DND-41 (cell line): ENCODE data around the gene HCN3.
"Not testable (repeated sequence)": the region's sequence is repeated elsewhere in the genome, so short reads cannot be mapped to it uniquely, and the experiment has no call there.

Experiments
- ATAC-seq: fragments of 200-7000 bp; cut with Tn5 transposase; 3 replicates; pipeline ENCODE4 v1.9.1; 2021; ENCODE audit warnings: low read depth; ENCODE audit not compliant: insufficient read depth
- DNase-seq: peaks from one replicate; pipeline ENCODE4 v3.0.0-alpha.2; 2020
- H2AFZ ChIP-seq: 2 replicates; pipeline ENCODE4 v1.6.0; 2012; ENCODE audit warnings: low read depth, low read length
- H3K27ac ChIP-seq: 2 replicates; pipeline ENCODE4 v1.5.1; 2012; ENCODE audit warnings: low read length, inconsistent platforms
- H3K27me3 ChIP-seq: fragments of 200-600 bp; sonication (generic); 2 replicates; pipeline ENCODE4 v1.6.0; 2012; ENCODE audit warnings: low read length, mild to moderate bottlenecking, inconsistent platforms; ENCODE audit not compliant: insufficient read depth, poor library complexity
- H3K36me3 ChIP-seq: 2 replicates; pipeline ENCODE4 v1.5.1; 2012; ENCODE audit warnings: low read length, inconsistent platforms; ENCODE audit not compliant: insufficient read depth
- H3K4me1 ChIP-seq: 2 replicates; pipeline ENCODE4 v1.5.1; 2012; ENCODE audit warnings: mild to moderate bottlenecking, low read length; ENCODE audit not compliant: insufficient read depth
- H3K4me2 ChIP-seq: 2 replicates; pipeline ENCODE4 v1.6.0; 2012; ENCODE audit warnings: mild to moderate bottlenecking, moderate library complexity, low read length, inconsistent platforms; ENCODE audit not compliant: insufficient read depth
- H3K4me3 ChIP-seq, 2 experiments: fragments of 200-600 bp in 1 of 2; shearing (Covaris generic) in 1 of 2; 2 replicates each; pipeline ENCODE4 v1.5.1; 2012 to 2016; ENCODE audit warnings: inconsistent platforms in 2 of 2, low read length in 2 of 2, mild to moderate bottlenecking in 2 of 2, low read depth in 1 of 2, moderate library complexity in 1 of 2
- H3K79me2 ChIP-seq: 2 replicates; pipeline ENCODE4 v1.6.0; 2012; ENCODE audit warnings: low read length, inconsistent platforms; ENCODE audit not compliant: insufficient read depth
- H3K9ac ChIP-seq: 2 replicates; pipeline ENCODE4 v1.6.0; 2012; ENCODE audit warnings: low read depth, mild to moderate bottlenecking, inconsistent platforms, low read length, moderate library complexity
- H3K9me3 ChIP-seq: 2 replicates; pipeline ENCODE4 v1.5.1; 2012; ENCODE audit warnings: low read length, moderate library complexity, mild to moderate bottlenecking, inconsistent platforms; ENCODE audit not compliant: insufficient read depth, severe bottlenecking
- H4K20me1 ChIP-seq: 2 replicates; pipeline ENCODE4 v1.6.0; 2012; ENCODE audit warnings: low read length; ENCODE audit not compliant: insufficient read depth
- CTCF ChIP-seq: IDR thresholded peaks from 2 replicates; pipeline ENCODE4 v1.5.1; 2012; ENCODE audit warnings: borderline replicate concordance, low read length, moderate library complexity, mild to moderate bottlenecking; ENCODE audit not compliant: poor library complexity, severe bottlenecking; ENCODE audit errors: extremely low read depth
- EZH2 ChIP-seq: IDR thresholded peaks from 3 replicates; pipeline ENCODE4 v1.6.1; 2012; ENCODE audit warnings: borderline replicate concordance, low read depth, mild to moderate bottlenecking, moderate library complexity, low read length, inconsistent platforms; ENCODE audit not compliant: severe bottlenecking

The HCN3 gene

DNA sequence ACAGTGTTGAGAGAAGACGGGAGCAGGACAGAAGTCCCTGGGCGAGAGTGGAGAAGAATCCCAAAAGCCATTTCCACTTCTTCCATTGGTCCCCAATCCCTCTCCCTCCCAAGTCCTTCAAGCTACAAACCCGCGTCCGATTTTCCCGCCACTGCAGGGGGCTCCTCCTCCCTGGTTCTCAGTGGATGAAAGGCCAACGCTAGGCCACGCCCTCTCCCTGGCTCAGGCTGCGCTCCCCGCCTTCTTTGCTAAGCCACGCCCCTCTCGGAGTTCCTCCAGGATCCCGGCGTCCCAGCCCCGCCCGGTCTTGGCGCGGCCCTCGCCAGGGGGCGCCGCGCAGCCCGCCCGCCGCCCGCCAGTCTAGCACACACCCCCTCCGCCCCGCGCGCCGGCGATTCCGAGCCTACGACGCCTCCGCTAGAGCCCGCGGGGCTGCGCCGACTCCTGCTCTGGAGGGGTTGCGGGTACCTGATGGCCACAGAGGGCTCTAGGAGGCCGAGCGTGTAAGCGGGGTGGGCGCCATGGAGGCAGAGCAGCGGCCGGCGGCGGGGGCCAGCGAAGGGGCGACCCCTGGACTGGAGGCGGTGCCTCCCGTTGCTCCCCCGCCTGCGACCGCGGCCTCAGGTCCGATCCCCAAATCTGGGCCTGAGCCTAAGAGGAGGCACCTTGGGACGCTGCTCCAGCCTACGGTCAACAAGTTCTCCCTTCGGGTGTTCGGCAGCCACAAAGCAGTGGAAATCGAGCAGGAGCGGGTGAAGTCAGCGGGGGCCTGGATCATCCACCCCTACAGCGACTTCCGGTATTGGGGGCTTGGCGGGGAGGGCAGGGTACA lies at the start of gene HCN3:
Gene HCN3, plus strand, starts transcription at position 394 of the 832 bp plus-strand sequence. Its CDS starts 128 bp downstream, at position 522.
- Histone ChIP-seq H4K20me1 (peaks cover 16% of the 10 kb centered on the region), H3K79me2 (peaks cover 16% of the 10 kb centered on the region), H3K4me3 (peak within 1 kb of the TSS; percentile 43 to 78; a peak in 3 of 4 replicates), H3K9me3 (no peaks in the 10 kb centered on the region), H3K27ac (peak within 1 kb of the TSS; percentile 43), H2AFZ (peak within 1 kb of the TSS; percentile 73), H3K4me2 (peak within 1 kb of the TSS; percentile 100), H3K36me3 (peaks cover under 1% of the 10 kb centered on the region; the same call in 1 of the 2 replicates), H3K27me3 (no peaks in the 10 kb centered on the region), H3K9ac (peak within 1 kb of the TSS; percentile 56), H3K4me1 (peaks cover 44% of the 10 kb centered on the region)
- TF ChIP-seq CTCF (peak; percentile 82), EZH2 (no peak)
- ATAC-seq (peak; percentile 73), DNase-seq (peak; percentile 97)

GRCh38 chr1:155228096-155228427 lies 49.2 kb upstream of the HCN3 start:
- ATAC-seq, result no peak
- no peak for DNase-seq
- peaks cover 35% of the 10 kb centered on the region for H3K79me2 ChIP-seq

GRCh38 chr1:155231302-155231701 lies 46.0 kb upstream of the HCN3 start:
- H3K27ac ChIP-seq, H3K9ac ChIP-seq, ATAC-seq, H4K20me1 ChIP-seq, DNase-seq, H3K9me3 ChIP-seq, H2AFZ ChIP-seq, H3K4me2 ChIP-seq, H3K4me3 ChIP-seq, H3K27me3 ChIP-seq: not testable (repeated sequence)
- H3K4me1 ChIP-seq, result peaks cover 14% of the 10 kb centered on the region
- peaks cover 11% of the 10 kb centered on the region; the same call in 1 of the 2 replicates for H3K36me3 ChIP-seq
- peaks cover 12% of the 10 kb centered on the region for H3K79me2 ChIP-seq

More at GRCh38 chr1:155228096-155228427, 49.2 kb upstream of the HCN3 start:
- Histone ChIP-seq H3K27ac (peak overlapping the region; percentile 94), H3K27me3 (no peaks in the 10 kb centered on the region), H3K4me1 (peaks cover 25% of the 10 kb centered on the region), H2AFZ (peak overlapping the region; percentile 68), H4K20me1 (no peaks in the 10 kb centered on the region; the same call in 1 of the 2 replicates), H3K4me3 (peak overlapping the region; percentile 16 to 58; a peak in 3 of 4 replicates), H3K9ac (peak overlapping the region; percentile 74), H3K4me2 (peak overlapping the region; percentile 75), H3K36me3 (peaks cover 19% of the 10 kb centered on the region), H3K9me3 (no peaks in the 10 kb centered on the region)
- no peak for TF ChIP-seq EZH2
- TF ChIP-seq CTCF, result no peak

DNA sequence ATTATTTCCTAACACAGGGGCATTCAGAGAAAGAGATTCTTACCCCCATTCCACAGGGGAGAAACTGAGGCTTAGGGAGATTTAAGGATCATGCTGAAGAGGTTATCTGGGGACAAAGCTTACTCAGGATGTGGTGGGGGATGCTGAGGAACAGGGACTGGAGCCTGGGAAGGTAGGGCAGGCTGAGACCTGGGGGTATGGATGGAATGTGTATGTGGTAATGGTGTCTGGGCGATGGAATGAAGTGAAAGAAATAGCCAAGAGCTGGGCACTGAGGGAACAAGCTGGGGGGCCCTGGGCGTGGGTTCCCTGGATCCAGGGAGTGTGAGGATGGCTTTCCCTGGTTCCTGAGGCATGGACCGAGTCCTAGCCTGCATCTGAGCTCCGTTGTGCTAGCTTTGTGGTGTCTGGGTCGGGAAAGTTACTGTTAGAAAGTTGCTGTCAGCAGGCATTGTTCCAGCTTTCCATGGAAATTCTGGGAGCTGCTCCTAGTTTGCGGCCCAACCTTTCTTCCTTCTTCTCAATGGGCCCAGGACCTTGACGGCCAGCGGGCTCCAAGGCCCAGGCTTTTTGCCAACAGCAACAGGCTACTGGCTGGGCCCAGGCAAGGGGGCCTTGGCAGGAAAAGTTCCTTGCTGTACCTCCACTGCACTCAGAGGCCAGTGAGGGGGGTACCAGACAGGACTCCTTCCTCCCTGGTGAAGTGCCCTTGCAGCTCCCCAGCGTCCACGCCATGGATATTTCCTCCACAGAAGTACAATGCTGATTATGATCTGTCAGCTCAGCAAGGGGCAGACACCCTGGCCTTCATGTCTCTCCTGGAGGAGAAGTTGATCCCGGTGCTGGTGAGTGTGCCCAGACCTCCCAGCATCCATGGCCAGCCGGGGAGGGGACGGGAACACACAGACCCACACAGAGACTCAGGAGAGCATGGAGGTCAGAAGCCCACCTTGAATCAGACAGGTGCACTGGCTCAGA lies 45.0 kb upstream of the HCN3 start:
- H3K4me2 ChIP-seq, H2AFZ ChIP-seq, ATAC-seq, H3K79me2 ChIP-seq, H3K27me3 ChIP-seq, H4K20me1 ChIP-seq, H3K9me3 ChIP-seq, H3K27ac ChIP-seq, H3K9ac ChIP-seq, DNase-seq, H3K4me3 ChIP-seq: not testable (repeated sequence)
- H3K36me3 ChIP-seq, result peaks cover 21% of the 10 kb centered on the region
- peaks cover 12% of the 10 kb centered on the region for H3K4me1 ChIP-seq

- DNase-seq, H3K9me3 ChIP-seq, H3K4me1 ChIP-seq, H3K27me3 ChIP-seq, H2AFZ ChIP-seq, H3K4me2 ChIP-seq, H3K4me3 ChIP-seq, H3K27ac ChIP-seq, H4K20me1 ChIP-seq, H3K79me2 ChIP-seq, H3K9ac ChIP-seq: not testable (repeated sequence)
- ATAC-seq, result 0 out of 3 replicates have a peak, but pooled peaks have one; percentile 18
- H3K36me3 ChIP-seq, result peaks cover 28% of the 10 kb centered on the region
Measured at GRCh38 chr1:155233502-155233901, 43.8 kb upstream of the HCN3 start.

DNA sequence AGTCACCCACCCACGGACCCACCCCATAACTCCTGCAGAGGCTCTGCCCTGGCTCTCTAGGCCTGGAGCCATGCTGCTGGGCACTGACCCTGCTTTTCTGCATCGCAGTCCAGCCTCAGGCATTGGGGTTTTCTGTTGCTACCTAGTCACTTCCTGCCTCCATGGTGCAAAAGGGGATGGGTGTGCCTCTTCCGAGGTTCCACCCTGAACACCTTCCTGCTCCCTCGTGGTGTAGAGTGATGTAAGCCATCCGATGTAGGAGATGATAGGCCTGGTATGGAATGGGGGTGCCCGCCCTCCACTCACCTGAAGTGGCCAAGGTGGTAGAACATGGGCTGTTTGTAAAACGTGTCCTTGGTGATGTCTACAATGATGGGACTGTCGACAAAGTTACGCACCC lies 41.9 kb upstream of the HCN3 start:
- H3K4me1 ChIP-seq, H4K20me1 ChIP-seq, H3K27ac ChIP-seq, H3K27me3 ChIP-seq, H3K4me2 ChIP-seq, H3K79me2 ChIP-seq, DNase-seq, H3K9me3 ChIP-seq, H2AFZ ChIP-seq, ATAC-seq, H3K9ac ChIP-seq, H3K4me3 ChIP-seq: not testable (repeated sequence)
- H3K36me3 ChIP-seq, result peaks cover 33% of the 10 kb centered on the region
